PFSK-1 (cell line): ENCODE results near the gene GNPTAB.

Source experiments
- POLR2AphosphoS5 ChIP-seq: IDR thresholded peaks from 2 replicates; pipeline ENCODE4 v1.6.1; 2012; ENCODE audit warnings: low read depth, mild to moderate bottlenecking, control low read depth, low read length, moderate library complexity
- SIN3A ChIP-seq: IDR thresholded peaks from 2 replicates; pipeline ENCODE4 v1.6.1; 2012; ENCODE audit warnings: mild to moderate bottlenecking, low read length, moderate library complexity, borderline replicate concordance; ENCODE audit not compliant: insufficient read depth
- TF ChIP-seq, protein P1 (sequence below), 2 experiments: IDR thresholded peaks; 2 replicates each; pipeline versions ENCODE4 v1.6.1 to v1.8.0; 2011 to 2012; ENCODE audit warnings: low read depth in 2 of 2, low read length in 2 of 2, control low read depth in 1 of 2, inconsistent platforms in 1 of 2, mild to moderate bottlenecking in 1 of 2, moderate library complexity in 1 of 2; ENCODE audit not compliant: insufficient read depth in 1 of 2

GRCh38 chr12:101830367-101831325 is at the start of gene GNPTAB:
- TF ChIP-seq POLR2AphosphoS5 (no peak), SIN3A (no peak)
- TF ChIP-seq, protein P1, sequence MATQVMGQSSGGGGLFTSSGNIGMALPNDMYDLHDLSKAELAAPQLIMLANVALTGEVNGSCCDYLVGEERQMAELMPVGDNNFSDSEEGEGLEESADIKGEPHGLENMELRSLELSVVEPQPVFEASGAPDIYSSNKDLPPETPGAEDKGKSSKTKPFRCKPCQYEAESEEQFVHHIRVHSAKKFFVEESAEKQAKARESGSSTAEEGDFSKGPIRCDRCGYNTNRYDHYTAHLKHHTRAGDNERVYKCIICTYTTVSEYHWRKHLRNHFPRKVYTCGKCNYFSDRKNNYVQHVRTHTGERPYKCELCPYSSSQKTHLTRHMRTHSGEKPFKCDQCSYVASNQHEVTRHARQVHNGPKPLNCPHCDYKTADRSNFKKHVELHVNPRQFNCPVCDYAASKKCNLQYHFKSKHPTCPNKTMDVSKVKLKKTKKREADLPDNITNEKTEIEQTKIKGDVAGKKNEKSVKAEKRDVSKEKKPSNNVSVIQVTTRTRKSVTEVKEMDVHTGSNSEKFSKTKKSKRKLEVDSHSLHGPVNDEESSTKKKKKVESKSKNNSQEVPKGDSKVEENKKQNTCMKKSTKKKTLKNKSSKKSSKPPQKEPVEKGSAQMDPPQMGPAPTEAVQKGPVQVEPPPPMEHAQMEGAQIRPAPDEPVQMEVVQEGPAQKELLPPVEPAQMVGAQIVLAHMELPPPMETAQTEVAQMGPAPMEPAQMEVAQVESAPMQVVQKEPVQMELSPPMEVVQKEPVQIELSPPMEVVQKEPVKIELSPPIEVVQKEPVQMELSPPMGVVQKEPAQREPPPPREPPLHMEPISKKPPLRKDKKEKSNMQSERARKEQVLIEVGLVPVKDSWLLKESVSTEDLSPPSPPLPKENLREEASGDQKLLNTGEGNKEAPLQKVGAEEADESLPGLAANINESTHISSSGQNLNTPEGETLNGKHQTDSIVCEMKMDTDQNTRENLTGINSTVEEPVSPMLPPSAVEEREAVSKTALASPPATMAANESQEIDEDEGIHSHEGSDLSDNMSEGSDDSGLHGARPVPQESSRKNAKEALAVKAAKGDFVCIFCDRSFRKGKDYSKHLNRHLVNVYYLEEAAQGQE (IDR thresholded peaks at IDR 0.05; ENCODE audit: insufficient read depth in 1 of 2, low read depth in 2 of 2, low read length in 2 of 2): no peak
